ENCODE data around the gene FUS. TPM values are rescaled to one million over a fixed set of nuclear protein-coding genes. Genes with fewer than 3 reads are reported as not detected.

The FUS gene
- total RNA-seq, 4 donors from 2014 or later = 24.0 to 45.1 (median 34.2) TPM

DNA sequence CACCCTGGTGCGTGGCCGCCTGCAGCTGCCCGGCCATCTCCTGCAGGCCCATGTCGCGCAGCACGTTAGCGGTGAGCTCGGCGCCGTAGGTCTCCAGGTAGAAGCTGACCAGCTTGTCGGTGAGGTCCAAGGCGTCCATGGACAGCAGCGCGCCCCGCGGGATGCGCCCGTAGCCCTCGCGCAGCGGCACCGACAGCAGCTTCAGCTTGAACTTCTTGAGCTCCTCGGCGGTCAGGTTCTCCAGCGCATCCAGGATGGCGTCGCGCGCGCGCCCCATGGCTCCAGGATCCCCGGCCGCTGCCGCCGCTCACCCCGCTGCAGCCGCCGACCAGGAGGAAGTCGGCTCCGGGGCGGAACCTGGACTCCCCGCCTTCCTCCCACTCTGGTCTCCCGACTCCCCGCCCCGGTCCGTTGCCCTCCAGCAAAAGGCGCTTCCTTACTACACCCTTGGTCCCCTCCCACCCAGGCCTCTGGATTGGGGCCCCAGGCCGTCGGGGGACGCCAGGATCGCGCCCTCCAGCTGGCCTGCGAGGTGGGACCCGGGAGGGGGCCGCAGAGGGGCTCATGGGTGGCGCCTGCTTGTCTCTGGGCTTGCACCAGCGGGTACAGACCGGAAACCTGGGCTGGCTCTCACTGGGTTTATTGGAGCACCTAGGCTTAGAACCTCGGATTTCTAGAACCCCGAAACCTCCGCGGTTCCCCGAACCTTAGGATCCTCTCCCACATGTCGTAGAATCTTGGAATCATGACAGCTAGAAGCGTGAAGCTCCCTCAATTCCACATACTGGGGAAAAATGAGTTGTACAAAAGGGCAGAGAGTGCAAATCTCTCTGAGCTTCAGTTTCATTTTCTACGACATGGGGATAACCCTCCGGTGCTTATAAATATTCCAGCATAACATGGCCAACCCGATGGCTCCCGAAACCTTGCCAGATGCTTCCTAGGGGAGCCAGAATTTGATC is 22.8 kb downstream of the FUS start, which contains the start of gene PYCARD:
Gene PYCARD, minus strand, starts transcription at position 347 of the 962 bp plus-strand sequence. Its CDS starts 70 bp downstream, at position 277.
- Histone ChIP-seq H3K27ac (replicated peaks in 1 of 4) (peak within 1 kb of the TSS; percentile 38 to 73 (median 70)), H3K4me1 (peaks cover 13 to 33% (median 30%) of the 10 kb centered on the region in 4 donors), H3K27me3 (peaks cover 0 to 35% (median 3%) of the 10 kb centered on the region in 4 donors), H3K36me3 (peaks cover 0 to 21% (median 13%) of the 10 kb centered on the region in 4 donors), H3K9me3 (no peaks in the 10 kb centered on the region), H3K4me3 (peak within 1 kb of the TSS; percentile 57 to 85 (median 67))
- WGBS = 20% methylated on average over 22 of the region's 69 CpGs
- DNase-seq (ENCODE audit: extremely low spot score) = no peak
- intact Hi-C loops (cut with DNase I) = no loop called here
- TF ChIP-seq POLR2AphosphoS5 (IDR thresholded peaks at IDR 0.05) (no peak), EP300 (IDR thresholded peaks at IDR 0.05) (no peak), POLR2A (IDR thresholded peaks at IDR 0.05; ENCODE audit: low read depth) (no peak)
- TF ChIP-seq, protein P1, sequence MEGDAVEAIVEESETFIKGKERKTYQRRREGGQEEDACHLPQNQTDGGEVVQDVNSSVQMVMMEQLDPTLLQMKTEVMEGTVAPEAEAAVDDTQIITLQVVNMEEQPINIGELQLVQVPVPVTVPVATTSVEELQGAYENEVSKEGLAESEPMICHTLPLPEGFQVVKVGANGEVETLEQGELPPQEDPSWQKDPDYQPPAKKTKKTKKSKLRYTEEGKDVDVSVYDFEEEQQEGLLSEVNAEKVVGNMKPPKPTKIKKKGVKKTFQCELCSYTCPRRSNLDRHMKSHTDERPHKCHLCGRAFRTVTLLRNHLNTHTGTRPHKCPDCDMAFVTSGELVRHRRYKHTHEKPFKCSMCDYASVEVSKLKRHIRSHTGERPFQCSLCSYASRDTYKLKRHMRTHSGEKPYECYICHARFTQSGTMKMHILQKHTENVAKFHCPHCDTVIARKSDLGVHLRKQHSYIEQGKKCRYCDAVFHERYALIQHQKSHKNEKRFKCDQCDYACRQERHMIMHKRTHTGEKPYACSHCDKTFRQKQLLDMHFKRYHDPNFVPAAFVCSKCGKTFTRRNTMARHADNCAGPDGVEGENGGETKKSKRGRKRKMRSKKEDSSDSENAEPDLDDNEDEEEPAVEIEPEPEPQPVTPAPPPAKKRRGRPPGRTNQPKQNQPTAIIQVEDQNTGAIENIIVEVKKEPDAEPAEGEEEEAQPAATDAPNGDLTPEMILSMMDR (IDR thresholded peaks at IDR 0.05) = no peak

DNA sequence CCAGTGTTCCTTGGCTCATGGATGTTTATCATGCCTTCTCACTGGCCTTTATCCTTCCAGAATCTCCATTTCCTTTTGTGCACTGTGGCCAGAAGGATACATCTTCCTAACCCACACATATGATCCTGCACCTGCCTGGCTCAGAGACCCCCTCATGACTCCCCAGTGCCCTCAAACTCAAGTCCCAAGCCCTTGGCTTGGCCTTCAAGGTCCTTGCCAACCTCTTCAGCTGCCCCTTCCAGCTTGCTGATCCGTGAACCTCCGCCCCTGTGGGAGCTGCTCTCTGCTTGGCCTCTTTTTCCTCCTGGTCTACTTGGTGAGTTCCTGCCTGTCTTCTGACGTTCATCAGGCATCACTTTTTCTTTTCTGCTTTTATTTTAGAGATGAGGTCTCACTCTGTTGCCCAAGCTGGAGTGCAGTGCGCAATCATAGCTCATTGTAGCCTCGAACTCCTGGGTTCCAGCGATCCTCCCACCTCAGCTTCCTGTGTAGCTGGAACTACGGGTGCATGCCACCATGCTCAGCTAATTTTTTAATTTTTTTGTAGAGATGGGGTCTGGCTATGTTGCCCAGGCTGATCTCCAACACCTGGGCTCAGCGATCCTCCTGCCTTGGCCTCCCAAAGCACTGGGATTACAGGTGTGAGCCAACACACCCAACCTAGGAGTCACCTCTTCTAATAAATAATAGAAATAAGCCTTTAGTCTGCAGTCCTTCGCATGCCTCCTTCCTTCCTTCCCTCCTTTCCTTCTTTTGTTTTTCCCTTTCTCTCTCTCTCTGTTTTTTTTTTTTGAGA is 25.1 kb downstream of the FUS start:
- intact Hi-C loops (cut with DNase I) = no loop called here
- no peak for TF ChIP-seq POLR2AphosphoS5 (IDR thresholded peaks at IDR 0.05)
- no peaks in the 10 kb centered on the region for H3K9me3 ChIP-seq
- DNase-seq (ENCODE audit: extremely low spot score) = no peak
- H3K27me3 ChIP-seq = peaks cover 0 to 41% (median 3%) of the 10 kb centered on the region in 4 donors
- no peak overlapping the region for H3K4me3 ChIP-seq
- H3K27ac ChIP-seq (replicated peaks in 1 of 4) = no peak overlapping the region
- H3K36me3 ChIP-seq = peaks cover 0 to 2% (median 0%) of the 10 kb centered on the region in 4 donors
- WGBS = 87% methylated on average over 9 of the region's 9 CpGs
- peaks cover 13 to 33% (median 30%) of the 10 kb centered on the region in 4 donors for H3K4me1 ChIP-seq

DNA sequence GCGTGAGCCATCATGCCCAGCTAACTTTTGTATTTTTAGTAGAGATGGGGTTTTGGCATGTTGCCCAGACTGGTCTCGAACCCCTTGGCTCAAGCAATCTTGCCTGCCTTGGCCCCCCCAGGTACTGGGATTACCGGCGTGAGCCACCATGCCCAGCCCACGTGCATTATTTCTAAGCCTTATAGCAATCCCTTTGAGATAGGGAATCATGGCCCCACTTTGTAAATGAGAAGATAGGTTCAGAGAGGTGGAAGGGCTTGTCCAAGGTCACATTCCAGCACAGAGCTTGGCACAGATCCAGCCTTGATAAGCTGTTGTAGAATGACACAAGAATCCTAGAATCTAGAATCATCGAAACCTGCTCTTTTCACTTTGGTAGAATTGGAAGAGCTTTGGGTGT is 26.8 kb downstream of the FUS start:
- peaks cover 4 to 20% (median 19%) of the 10 kb centered on the region in 4 donors for H3K4me1 ChIP-seq
- peaks cover 0 to 35% (median 2%) of the 10 kb centered on the region in 4 donors for H3K27me3 ChIP-seq
- TF ChIP-seq POLR2A (IDR thresholded peaks at IDR 0.05; ENCODE audit: low read depth) (no peak), EP300 (IDR thresholded peaks at IDR 0.05) (no peak), POLR2AphosphoS5 (IDR thresholded peaks at IDR 0.05) (no peak)
- TF ChIP-seq, protein P1 (IDR thresholded peaks at IDR 0.05) = no peak
- WGBS = 64% methylated on average over 5 of the region's 6 CpGs
- no peak for DNase-seq (ENCODE audit: extremely low spot score)
- H3K36me3 ChIP-seq = no peaks in the 10 kb centered on the region
- H3K27ac ChIP-seq (replicated peaks in 1 of 4) = no peak overlapping the region
- H3K9me3 ChIP-seq = no peaks in the 10 kb centered on the region
- intact Hi-C loops (cut with DNase I) = no loop called here
- H3K4me3 ChIP-seq = no peak overlapping the region

DNA sequence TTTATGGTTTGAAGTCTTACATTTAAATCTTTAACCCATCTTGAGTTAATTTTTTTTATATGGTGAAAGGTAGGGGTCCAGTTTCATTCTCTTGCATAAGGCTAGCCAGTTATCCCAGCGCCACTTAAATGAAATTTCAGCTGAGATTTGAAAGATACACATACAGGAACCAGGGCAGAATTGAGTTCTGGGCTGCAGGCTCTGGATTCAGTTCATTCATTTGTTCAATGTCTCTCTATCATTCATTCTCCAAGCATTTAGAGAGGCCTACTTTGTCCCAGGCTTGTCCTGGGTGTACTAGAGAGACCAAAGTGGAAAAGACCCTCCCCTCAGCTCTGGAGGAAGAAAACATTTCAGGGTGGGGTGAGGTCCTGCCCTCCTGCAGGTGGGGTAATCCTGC is 33.4 kb downstream of the FUS start:
- Histone ChIP-seq H3K9me3 (no peaks in the 10 kb centered on the region), H3K4me1 (peaks cover 25 to 29% (median 28%) of the 10 kb centered on the region in 4 donors), H3K4me3 (no peak overlapping the region), H3K27ac (replicated peaks in 1 of 4) (no peak overlapping the region), H3K27me3 (peaks cover 0 to 61% (median 34%) of the 10 kb centered on the region in 4 donors), H3K36me3 (no peaks in the 10 kb centered on the region)
- TF ChIP-seq, protein P1 (IDR thresholded peaks at IDR 0.05) = no peak
- no peak for TF ChIP-seq POLR2AphosphoS5 (IDR thresholded peaks at IDR 0.05)
- no peak for TF ChIP-seq POLR2A (IDR thresholded peaks at IDR 0.05; ENCODE audit: low read depth)
- no peak for TF ChIP-seq EP300 (IDR thresholded peaks at IDR 0.05)
- no peak for DNase-seq (ENCODE audit: extremely low spot score)
- intact Hi-C loops (cut with DNase I) = no loop called here
- WGBS = 78% methylated on average over 1 of the region's 1 CpG
